ENCODE data around the gene DHRS12. TPM values are rescaled to one million over a fixed set of nuclear protein-coding genes. Genes with fewer than 3 reads are reported as not detected.

The DHRS12 gene
- total and polyA plus RNA-seq, 2 donors from 2014 or later, result 20.4 to 36.1 TPM

GRCh38 chr13:51764184-51765141 lies 39.5 kb downstream of the DHRS12 start:
- no peaks in the 10 kb centered on the region for H3K27me3 ChIP-seq (ENCODE audit: control insufficient read depth, insufficient read depth, low read length)
- peaks cover 0 to 10% (median 10%) of the 10 kb centered on the region in 3 donors for H3K4me1 ChIP-seq (ENCODE audit: control insufficient read depth in 2 of 3, insufficient read depth in 2 of 3, low read depth in 1 of 3, low read length in 3 of 3)
- no peaks in the 10 kb centered on the region for H3K9me3 ChIP-seq (ENCODE audit: control insufficient read depth in 2 of 3, insufficient read depth in 1 of 3, low read length in 3 of 3)
- H3K4me3 ChIP-seq (ENCODE audit: low read length in 3 of 3), result no peak overlapping the region
- peaks cover 0 to 17% (median 6%) of the 10 kb centered on the region in 3 donors for H3K36me3 ChIP-seq (ENCODE audit: control insufficient read depth in 2 of 3, insufficient read depth in 3 of 3, low read length in 3 of 3)
- peak overlapping the region; percentile 34 to 65 for H3K27ac ChIP-seq (ENCODE audit: low read depth in 2 of 2, low read length in 2 of 2)
- intact Hi-C loops (cut with DNase I), result no loop called here
- DNase-seq (peak in 2 of 5 donors; percentile 43 to 83), FAIRE-seq (no peak)
- no peak for TF ChIP-seq CTCF (IDR thresholded peaks at IDR 0.05; ENCODE audit: borderline replicate concordance, extremely low read depth, insufficient read depth)
- no peak overlapping the region for H3K9ac ChIP-seq (ENCODE audit: low read length in 3 of 3)

GRCh38 chr13:51763486-51763885 lies 40.5 kb downstream of the DHRS12 start:
- Histone ChIP-seq H3K9ac (ENCODE audit: low read length in 3 of 3) (no peak overlapping the region), H3K4me3 (ENCODE audit: low read length in 3 of 3) (no peak overlapping the region), H3K36me3 (ENCODE audit: control insufficient read depth in 2 of 3, insufficient read depth in 3 of 3, low read length in 3 of 3) (peaks cover 0 to 20% (median 8%) of the 10 kb centered on the region in 3 donors), H3K9me3 (ENCODE audit: control insufficient read depth in 2 of 3, insufficient read depth in 1 of 3, low read length in 3 of 3) (no peaks in the 10 kb centered on the region), H3K4me1 (ENCODE audit: control insufficient read depth in 2 of 3, insufficient read depth in 2 of 3, low read depth in 1 of 3, low read length in 3 of 3) (peaks cover 0 to 10% (median 10%) of the 10 kb centered on the region in 3 donors), H3K27ac (ENCODE audit: low read depth in 2 of 2, low read length in 2 of 2) (no peak overlapping the region), H3K27me3 (ENCODE audit: control insufficient read depth, insufficient read depth, low read length) (no peaks in the 10 kb centered on the region)
- DNase-seq, result no peak
- FAIRE-seq, result no peak
- intact Hi-C loops (cut with DNase I), result no loop called here
- TF ChIP-seq CTCF (IDR thresholded peaks at IDR 0.05; ENCODE audit: borderline replicate concordance, extremely low read depth, insufficient read depth), result no peak

GRCh38 chr13:51761643-51762350 lies 42.2 kb downstream of the DHRS12 start:
- Histone ChIP-seq H3K4me3 (ENCODE audit: low read length in 3 of 3) (no peak overlapping the region), H3K9me3 (ENCODE audit: control insufficient read depth in 2 of 3, insufficient read depth in 1 of 3, low read length in 3 of 3) (no peaks in the 10 kb centered on the region), H3K36me3 (ENCODE audit: control insufficient read depth in 2 of 3, insufficient read depth in 3 of 3, low read length in 3 of 3) (peaks cover 0 to 17% (median 9%) of the 10 kb centered on the region in 3 donors), H3K27ac (ENCODE audit: low read depth in 2 of 2, low read length in 2 of 2) (peak overlapping the region; percentile 12 to 57), H3K27me3 (ENCODE audit: control insufficient read depth, insufficient read depth, low read length) (no peaks in the 10 kb centered on the region), H3K9ac (ENCODE audit: low read length in 3 of 3) (no peak overlapping the region), H3K4me1 (ENCODE audit: control insufficient read depth in 2 of 3, insufficient read depth in 2 of 3, low read depth in 1 of 3, low read length in 3 of 3) (peaks cover 0 to 10% (median 10%) of the 10 kb centered on the region in 3 donors)
- intact Hi-C loops (cut with DNase I), result no loop called here
- TF ChIP-seq CTCF (IDR thresholded peaks at IDR 0.05; ENCODE audit: borderline replicate concordance, extremely low read depth, insufficient read depth), result no peak
- DNase-seq (peak in 2 of 5 donors; percentile 56 to 68), FAIRE-seq (no peak)

Measured in kidney (tissue), 14 donors.